Neural cell (in vitro differentiated cells): ENCODE data around the gene KRTAP10-10. TPM values are rescaled to one million over a fixed set of nuclear protein-coding genes. Genes with fewer than 3 reads are reported as not detected.
"Not testable (repeated sequence)": the region's sequence is repeated elsewhere in the genome, so short reads cannot be mapped to it uniquely, and the experiment has no call there.

Experiments
- H2AFZ ChIP-seq: fragments of 200-600, 300-800 bp; sonication (generic), shearing (Covaris generic); 2 replicates; pipeline ENCODE4 v1.6.0; 2014; ENCODE audit warnings: low read depth, mild to moderate bottlenecking, antibody characterized with exemption, low read length, moderate library complexity
- H3F3A ChIP-seq: fragments of 200-600 bp; shearing (Covaris generic); 2 replicates; pipeline ENCODE4 v1.6.1; 2016; ENCODE audit warnings: mild to moderate bottlenecking, moderate library complexity, mixed read lengths, antibody characterized with exemption, low read length; ENCODE audit not compliant: insufficient read depth, poor library complexity, severe bottlenecking
- H3K27ac ChIP-seq: fragments of 200-600, 300-800 bp; sonication (generic), shearing (Covaris generic); 2 replicates; pipeline ENCODE4 v1.5.1; 2014; ENCODE audit warnings: mild to moderate bottlenecking, low read length, moderate library complexity
- H3K27me3 ChIP-seq: fragments of 300-800, 200-600 bp; sonication (generic), shearing (Covaris generic); 2 replicates; pipeline ENCODE4 v1.6.0; 2014; ENCODE audit warnings: mild to moderate bottlenecking, low read depth, low read length, moderate library complexity; ENCODE audit not compliant: insufficient read depth
- H3K36me3 ChIP-seq: fragments of 300-800, 200-600 bp; sonication (generic), shearing (Covaris generic); 2 replicates; pipeline ENCODE4 v1.5.1; 2014; ENCODE audit warnings: mild to moderate bottlenecking, antibody characterized with exemption, low read length, moderate library complexity; ENCODE audit not compliant: insufficient read depth
- H3K4me2 ChIP-seq: fragments of 300-800, 200-600 bp; sonication (generic), shearing (Covaris generic); 2 replicates; pipeline ENCODE4 v1.6.0; 2014; ENCODE audit warnings: mild to moderate bottlenecking, low read length
- H3K4me3 ChIP-seq: fragments of 300-800, 200-600 bp; sonication (generic), shearing (Covaris generic); 2 replicates; pipeline ENCODE4 v1.5.1; 2014; ENCODE audit warnings: mild to moderate bottlenecking, low read length, moderate library complexity
- H3K79me2 ChIP-seq: fragments of 200-600 bp; shearing (Covaris generic); replicated peaks from 2 replicates; pipeline ENCODE4 v1.6.0; 2014; ENCODE audit warnings: mild to moderate bottlenecking, low read length, moderate library complexity; ENCODE audit not compliant: insufficient read depth
- H3K9ac ChIP-seq: fragments of 300-800, 200-600 bp; sonication (generic), shearing (Covaris generic); 2 replicates; pipeline ENCODE4 v1.6.1; 2016; ENCODE audit warnings: mild to moderate bottlenecking, low read length, mixed read lengths
- H3K9me2 ChIP-seq: fragments of 200-600 bp; shearing (Covaris generic); 2 replicates; pipeline ENCODE4 v1.6.1; 2016; ENCODE audit warnings: mild to moderate bottlenecking, low read length, mixed read lengths; ENCODE audit not compliant: insufficient read depth
- H3K9me3 ChIP-seq: fragments of 200-600, 300-800 bp; sonication (generic), shearing (Covaris generic); 2 replicates; pipeline ENCODE4 v1.6.1; 2016; ENCODE audit warnings: mild to moderate bottlenecking, mixed run types, low read length, moderate library complexity, mixed read lengths
- H4K20me1 ChIP-seq: fragments of 200-600 bp; shearing (Covaris generic); 2 replicates; pipeline ENCODE4 v1.6.1; 2016; ENCODE audit warnings: mild to moderate bottlenecking, mixed run types; ENCODE audit not compliant: insufficient read depth
- EP300 ChIP-seq: fragments of 450-650 bp; conservative IDR thresholded peaks from 2 replicates; pipeline ENCODE4 v1.6.1; 2014; ENCODE audit warnings: antibody characterized with exemption, mild to moderate bottlenecking, moderate library complexity; ENCODE audit not compliant: poor library complexity, severe bottlenecking
- EZH2 ChIP-seq: fragments of 200-600, 300-800 bp; shearing (Covaris generic), sonication (generic); IDR thresholded peaks from 2 replicates; pipeline ENCODE4 v1.6.1; 2014; ENCODE audit warnings: antibody characterized with exemption, low read length, borderline replicate concordance, mild to moderate bottlenecking; ENCODE audit not compliant: insufficient read depth, poor library complexity, severe bottlenecking
- MXI1 ChIP-seq: fragments of 450-650 bp; conservative IDR thresholded peaks from 2 replicates; pipeline ENCODE4 v1.6.1; 2014; ENCODE audit warnings: antibody characterized with exemption, mild to moderate bottlenecking; ENCODE audit not compliant: poor library complexity, severe bottlenecking
- POLR2AphosphoS5 ChIP-seq: IDR thresholded peaks from 2 replicates; pipeline ENCODE4 v1.6.1; 2012
- RAD21 ChIP-seq: fragments of 450-650 bp; conservative IDR thresholded peaks from 2 replicates; pipeline ENCODE4 v1.6.1; 2014; ENCODE audit warnings: antibody characterized with exemption, mild to moderate bottlenecking, moderate library complexity
- SMC3 ChIP-seq: fragments of 450-650 bp; conservative IDR thresholded peaks from 2 replicates; pipeline ENCODE4 v1.6.1; 2014; ENCODE audit warnings: antibody characterized with exemption, mild to moderate bottlenecking, moderate library complexity; ENCODE audit not compliant: poor library complexity
- TAF1 ChIP-seq: IDR thresholded peaks from 2 replicates; pipeline ENCODE4 v1.6.1; 2012; ENCODE audit warnings: low read depth
- polyA plus RNA-seq: library from polyadenylated mRNA; depleted of rRNA; stranded (reverse); fragments of >200 nt; gene quantifications from 2 replicates; pipeline ENCODE4 v1.2.3, GENCODE V29; 2014
- TF ChIP-seq, protein P1 (sequence below): fragments of 450-650 bp; IDR thresholded peaks from 2 replicates; pipeline ENCODE4 v1.5.1; 2014; ENCODE audit warnings: antibody characterized with exemption, mild to moderate bottlenecking, moderate library complexity; ENCODE audit not compliant: poor library complexity, severe bottlenecking
- TF ChIP-seq, protein P2 (sequence below): IDR thresholded peaks from 2 replicates; pipeline ENCODE4 v1.6.1; 2012; ENCODE audit warnings: borderline replicate concordance

The KRTAP10-10 gene
- polyA plus RNA-seq, 1 donor from 2014 or later: not detected

DNA sequence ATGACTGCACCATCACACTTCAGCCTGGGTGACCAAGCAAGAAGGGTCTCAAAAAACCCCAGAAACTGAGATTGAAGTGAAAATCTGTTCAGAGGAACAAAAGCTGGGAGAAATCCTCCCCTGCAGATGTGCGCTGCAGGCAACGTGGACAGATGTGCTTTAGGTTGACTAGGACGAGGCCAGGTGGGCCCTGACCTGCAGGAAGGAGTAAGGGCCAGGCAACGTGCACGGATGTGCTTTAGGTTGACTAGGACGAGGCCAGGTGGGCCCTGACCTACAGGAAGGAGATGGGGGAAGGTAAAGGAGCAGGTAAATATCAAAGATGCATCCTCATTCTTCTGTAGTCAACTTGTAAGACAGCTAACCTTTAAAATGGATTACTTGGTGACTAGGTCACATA is 47.3 kb downstream of the KRTAP10-10 start:
- no peaks in the 10 kb centered on the region for H3K9me2 ChIP-seq
- H2AFZ ChIP-seq: no peak overlapping the region
- H3K9me3 ChIP-seq: no peaks in the 10 kb centered on the region
- H3K79me2 ChIP-seq: no peaks in the 10 kb centered on the region
- no peak overlapping the region for H3K4me2 ChIP-seq
- H3F3A ChIP-seq: no peaks in the 10 kb centered on the region
- H4K20me1 ChIP-seq: no peaks in the 10 kb centered on the region
- no peaks in the 10 kb centered on the region for H3K36me3 ChIP-seq
- no peak overlapping the region for H3K9ac ChIP-seq
- H3K27ac ChIP-seq: no peak overlapping the region
- TF ChIP-seq SMC3 (no peak), MXI1 (no peak), RAD21 (no peak), TAF1 (no peak), EP300 (no peak), POLR2AphosphoS5 (no peak), EZH2 (no peak)
- TF ChIP-seq, protein P1, sequence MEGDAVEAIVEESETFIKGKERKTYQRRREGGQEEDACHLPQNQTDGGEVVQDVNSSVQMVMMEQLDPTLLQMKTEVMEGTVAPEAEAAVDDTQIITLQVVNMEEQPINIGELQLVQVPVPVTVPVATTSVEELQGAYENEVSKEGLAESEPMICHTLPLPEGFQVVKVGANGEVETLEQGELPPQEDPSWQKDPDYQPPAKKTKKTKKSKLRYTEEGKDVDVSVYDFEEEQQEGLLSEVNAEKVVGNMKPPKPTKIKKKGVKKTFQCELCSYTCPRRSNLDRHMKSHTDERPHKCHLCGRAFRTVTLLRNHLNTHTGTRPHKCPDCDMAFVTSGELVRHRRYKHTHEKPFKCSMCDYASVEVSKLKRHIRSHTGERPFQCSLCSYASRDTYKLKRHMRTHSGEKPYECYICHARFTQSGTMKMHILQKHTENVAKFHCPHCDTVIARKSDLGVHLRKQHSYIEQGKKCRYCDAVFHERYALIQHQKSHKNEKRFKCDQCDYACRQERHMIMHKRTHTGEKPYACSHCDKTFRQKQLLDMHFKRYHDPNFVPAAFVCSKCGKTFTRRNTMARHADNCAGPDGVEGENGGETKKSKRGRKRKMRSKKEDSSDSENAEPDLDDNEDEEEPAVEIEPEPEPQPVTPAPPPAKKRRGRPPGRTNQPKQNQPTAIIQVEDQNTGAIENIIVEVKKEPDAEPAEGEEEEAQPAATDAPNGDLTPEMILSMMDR: no peak
- TF ChIP-seq, protein P2, sequence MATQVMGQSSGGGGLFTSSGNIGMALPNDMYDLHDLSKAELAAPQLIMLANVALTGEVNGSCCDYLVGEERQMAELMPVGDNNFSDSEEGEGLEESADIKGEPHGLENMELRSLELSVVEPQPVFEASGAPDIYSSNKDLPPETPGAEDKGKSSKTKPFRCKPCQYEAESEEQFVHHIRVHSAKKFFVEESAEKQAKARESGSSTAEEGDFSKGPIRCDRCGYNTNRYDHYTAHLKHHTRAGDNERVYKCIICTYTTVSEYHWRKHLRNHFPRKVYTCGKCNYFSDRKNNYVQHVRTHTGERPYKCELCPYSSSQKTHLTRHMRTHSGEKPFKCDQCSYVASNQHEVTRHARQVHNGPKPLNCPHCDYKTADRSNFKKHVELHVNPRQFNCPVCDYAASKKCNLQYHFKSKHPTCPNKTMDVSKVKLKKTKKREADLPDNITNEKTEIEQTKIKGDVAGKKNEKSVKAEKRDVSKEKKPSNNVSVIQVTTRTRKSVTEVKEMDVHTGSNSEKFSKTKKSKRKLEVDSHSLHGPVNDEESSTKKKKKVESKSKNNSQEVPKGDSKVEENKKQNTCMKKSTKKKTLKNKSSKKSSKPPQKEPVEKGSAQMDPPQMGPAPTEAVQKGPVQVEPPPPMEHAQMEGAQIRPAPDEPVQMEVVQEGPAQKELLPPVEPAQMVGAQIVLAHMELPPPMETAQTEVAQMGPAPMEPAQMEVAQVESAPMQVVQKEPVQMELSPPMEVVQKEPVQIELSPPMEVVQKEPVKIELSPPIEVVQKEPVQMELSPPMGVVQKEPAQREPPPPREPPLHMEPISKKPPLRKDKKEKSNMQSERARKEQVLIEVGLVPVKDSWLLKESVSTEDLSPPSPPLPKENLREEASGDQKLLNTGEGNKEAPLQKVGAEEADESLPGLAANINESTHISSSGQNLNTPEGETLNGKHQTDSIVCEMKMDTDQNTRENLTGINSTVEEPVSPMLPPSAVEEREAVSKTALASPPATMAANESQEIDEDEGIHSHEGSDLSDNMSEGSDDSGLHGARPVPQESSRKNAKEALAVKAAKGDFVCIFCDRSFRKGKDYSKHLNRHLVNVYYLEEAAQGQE: no peak
- H3K4me3 ChIP-seq: no peak overlapping the region
- H3K27me3 ChIP-seq: no peaks in the 10 kb centered on the region

DNA sequence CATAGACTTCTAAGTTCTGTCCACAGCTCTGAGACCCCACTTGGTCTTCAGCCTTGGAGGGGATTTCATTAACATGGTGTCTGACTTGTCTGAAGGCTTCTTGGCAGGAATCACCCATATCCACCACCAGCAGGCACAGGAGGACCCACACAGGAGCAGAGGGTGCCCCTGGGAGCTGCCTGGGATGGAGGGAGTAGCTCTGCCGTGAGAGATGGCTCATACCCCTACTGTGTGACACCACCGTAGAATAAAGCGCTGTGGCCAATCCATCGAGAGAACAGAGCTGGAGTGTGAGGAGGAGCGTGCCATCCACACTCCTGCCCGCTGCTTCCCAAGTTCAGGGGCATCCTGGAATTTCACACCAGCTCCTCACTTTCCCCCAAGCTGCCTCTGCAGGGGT is 47.9 kb downstream of the KRTAP10-10 start:
- H3K79me2 ChIP-seq, H3K9me2 ChIP-seq, H3K4me3 ChIP-seq, H2AFZ ChIP-seq, H4K20me1 ChIP-seq, H3K4me2 ChIP-seq, H3K36me3 ChIP-seq, H3K27ac ChIP-seq, H3K9me3 ChIP-seq, H3F3A ChIP-seq, H3K27me3 ChIP-seq, H3K9ac ChIP-seq: not testable (repeated sequence)
